GM12875 (cell line): ENCODE results near the gene PTPRM.

ENCODE experiments used
- H3K4me3 ChIP-seq: one replicate; pipeline ENCODE4 v1.5.1; 2011; ENCODE audit warnings: low read depth, low read length, control low read depth
- CTCF ChIP-seq: IDR thresholded peaks from 2 replicates; pipeline ENCODE4 v1.5.1; 2011; ENCODE audit warnings: low read depth, mild to moderate bottlenecking, control low read depth, inconsistent platforms, low read length, moderate library complexity, borderline replicate concordance; ENCODE audit not compliant: insufficient read depth

Gene PTPRM

GRCh38 chr18:7840411-7840810 is 273.3 kb downstream of the PTPRM start:
- no peak for TF ChIP-seq CTCF
- H3K4me3 ChIP-seq = no peak overlapping the region

GRCh38 chr18:7844017-7844416 is 276.9 kb downstream of the PTPRM start:
- no peak overlapping the region for H3K4me3 ChIP-seq
- no peak for TF ChIP-seq CTCF

- no peak overlapping the region for H3K4me3 ChIP-seq
- TF ChIP-seq CTCF = no peak
Observed at GRCh38 chr18:7844418-7844817, 277.3 kb downstream of the PTPRM start.

- no peak overlapping the region for H3K4me3 ChIP-seq
- no peak for TF ChIP-seq CTCF
Observed at GRCh38 chr18:7846335-7846734, 279.2 kb downstream of the PTPRM start.

GRCh38 chr18:7847357-7848053 is 280.4 kb downstream of the PTPRM start:
- TF ChIP-seq CTCF = no peak

GRCh38 chr18:7848054-7848412 is 280.9 kb downstream of the PTPRM start:
- TF ChIP-seq CTCF = no peak
- H3K4me3 ChIP-seq = no peak overlapping the region

More at GRCh38 chr18:7847357-7848053, 280.4 kb downstream of the PTPRM start:
- H3K4me3 ChIP-seq = no peak overlapping the region

GRCh38 chr18:7850446-7850845 is 283.3 kb downstream of the PTPRM start:
- no peak for TF ChIP-seq CTCF
- no peak overlapping the region for H3K4me3 ChIP-seq
